ENCODE measurements around the gene SMAP1.

SMAP1 gene

GRCh38 chr6:70797625-70798024 lies 129.9 kb downstream of the SMAP1 start:
- DNase-seq (ENCODE audit: low read depth): no peak
- no peak overlapping the region for H3K4me3 ChIP-seq (ENCODE audit: control insufficient read depth, low read depth, low read length)
- TF ChIP-seq CTCF (IDR thresholded peaks at IDR 0.05; ENCODE audit: control insufficient read depth, insufficient read depth, low read depth, low read length, missing control alignments): no peak

- H3K4me3 ChIP-seq (ENCODE audit: control insufficient read depth, low read depth, low read length): no peak overlapping the region
- DNase-seq (ENCODE audit: low read depth): no peak
- TF ChIP-seq CTCF (IDR thresholded peaks at IDR 0.05; ENCODE audit: control insufficient read depth, insufficient read depth, low read depth, low read length, missing control alignments): no peak
Observed at GRCh38 chr6:70806086-70806485, 138.4 kb downstream of the SMAP1 start.

- DNase-seq (ENCODE audit: low read depth): no peak
- TF ChIP-seq CTCF (IDR thresholded peaks at IDR 0.05; ENCODE audit: control insufficient read depth, insufficient read depth, low read depth, low read length, missing control alignments): no peak
Observed at GRCh38 chr6:70811788-70812187, 144.1 kb downstream of the SMAP1 start.

GRCh38 chr6:70813885-70814284 lies 146.2 kb downstream of the SMAP1 start:
- no peak for TF ChIP-seq CTCF (IDR thresholded peaks at IDR 0.05; ENCODE audit: control insufficient read depth, insufficient read depth, low read depth, low read length, missing control alignments)
- H3K4me3 ChIP-seq (ENCODE audit: control insufficient read depth, low read depth, low read length): no peak overlapping the region
- no peak for DNase-seq (ENCODE audit: low read depth)

More at GRCh38 chr6:70811788-70812187, 144.1 kb downstream of the SMAP1 start:
- H3K4me3 ChIP-seq (ENCODE audit: control insufficient read depth, low read depth, low read length): no peak overlapping the region

GRCh38 chr6:70819646-70820045 lies 152.0 kb downstream of the SMAP1 start:
- no peak overlapping the region for H3K4me3 ChIP-seq (ENCODE audit: control insufficient read depth, low read depth, low read length)
- no peak for DNase-seq (ENCODE audit: low read depth)
- no peak for TF ChIP-seq CTCF (IDR thresholded peaks at IDR 0.05; ENCODE audit: control insufficient read depth, insufficient read depth, low read depth, low read length, missing control alignments)

GRCh38 chr6:70820778-70821177 lies 153.1 kb downstream of the SMAP1 start:
- no peak overlapping the region for H3K4me3 ChIP-seq (ENCODE audit: control insufficient read depth, low read depth, low read length)
- DNase-seq (ENCODE audit: low read depth): no peak
- TF ChIP-seq CTCF (IDR thresholded peaks at IDR 0.05; ENCODE audit: control insufficient read depth, insufficient read depth, low read depth, low read length, missing control alignments): no peak

GRCh38 chr6:70821751-70822150 lies 154.1 kb downstream of the SMAP1 start:
- DNase-seq (ENCODE audit: low read depth): no peak
- no peak overlapping the region for H3K4me3 ChIP-seq (ENCODE audit: control insufficient read depth, low read depth, low read length)
- no peak for TF ChIP-seq CTCF (IDR thresholded peaks at IDR 0.05; ENCODE audit: control insufficient read depth, insufficient read depth, low read depth, low read length, missing control alignments)

All from AG09309 (cell line).